Measurements from ENCODE around the gene ST3GAL4.
"Not testable (repeated sequence)": the region's sequence is repeated elsewhere in the genome, so short reads cannot be mapped to it uniquely, and the experiment has no call there.

Gene ST3GAL4

DNA sequence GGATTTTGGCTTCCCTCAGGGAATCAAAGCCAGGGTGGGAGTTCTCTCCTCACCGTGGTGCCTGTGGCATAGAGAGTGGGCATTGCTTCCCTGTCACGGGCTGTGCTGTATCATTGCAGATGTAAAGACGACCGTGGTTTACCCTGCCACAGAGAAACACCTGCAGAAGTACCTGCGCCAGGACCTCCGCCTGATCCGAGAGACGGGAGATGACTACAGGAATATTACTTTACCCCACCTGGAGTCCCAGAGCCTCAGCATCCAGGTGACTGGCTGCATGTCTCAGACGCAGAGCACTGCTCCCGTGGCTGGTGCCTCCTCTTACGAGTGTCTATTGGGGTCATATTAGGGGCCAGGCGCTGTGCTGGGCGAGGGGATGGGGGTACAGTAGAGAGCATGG, 24.2 kb upstream of the ST3GAL4 start:
- DNase-seq: no peak

DNA sequence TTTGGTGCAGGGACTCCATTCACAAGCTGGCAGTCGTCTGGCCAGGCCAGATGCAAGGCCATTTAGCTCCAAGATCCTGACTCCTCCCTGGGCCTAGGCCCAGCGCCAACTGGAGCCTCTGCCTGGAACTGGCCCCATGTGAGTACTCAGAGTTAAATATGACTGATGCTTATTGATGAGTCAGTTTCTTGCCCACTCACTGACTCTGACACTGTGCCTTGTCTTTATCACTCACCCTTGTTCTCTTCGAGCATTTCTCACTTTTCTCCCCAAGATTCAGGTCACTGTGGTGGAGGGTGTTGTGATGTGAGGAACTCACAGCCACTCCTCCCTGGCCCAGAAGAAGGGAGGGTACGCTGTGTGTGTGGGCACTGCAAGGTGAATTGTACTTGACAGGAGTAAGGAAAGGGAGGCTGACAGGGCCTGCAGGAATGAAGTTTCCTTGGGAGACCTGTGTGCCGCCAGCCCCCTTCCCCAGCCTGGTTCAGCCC, 23.2 kb upstream of the ST3GAL4 start:
- DNase-seq: no peak

DNA sequence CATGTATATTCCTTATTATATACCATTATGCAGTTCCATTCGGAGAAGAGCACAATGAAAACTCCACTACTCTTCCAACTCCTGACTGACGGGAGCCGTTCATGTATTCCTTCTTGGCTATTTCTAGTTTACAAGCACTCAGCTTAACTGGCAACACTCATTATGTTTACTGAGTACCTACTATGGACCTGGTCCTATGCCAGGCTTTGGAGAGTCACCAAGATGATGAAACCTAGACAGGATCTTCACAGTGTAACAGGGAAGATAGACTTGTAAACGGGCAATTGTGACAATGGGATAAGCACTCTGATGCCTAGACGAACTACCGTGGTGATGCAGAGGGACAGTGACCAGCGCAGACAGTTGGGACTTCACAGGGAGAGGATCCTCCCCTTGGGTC, 22.3 kb upstream of the ST3GAL4 start:
- no peak for DNase-seq

GRCh38 chr11:126334659-126335462, 20.6 kb upstream of the ST3GAL4 start:
- DNase-seq: no peak

GRCh38 chr11:126335463-126335760, 20.1 kb upstream of the ST3GAL4 start:
- no peak for DNase-seq

DNA sequence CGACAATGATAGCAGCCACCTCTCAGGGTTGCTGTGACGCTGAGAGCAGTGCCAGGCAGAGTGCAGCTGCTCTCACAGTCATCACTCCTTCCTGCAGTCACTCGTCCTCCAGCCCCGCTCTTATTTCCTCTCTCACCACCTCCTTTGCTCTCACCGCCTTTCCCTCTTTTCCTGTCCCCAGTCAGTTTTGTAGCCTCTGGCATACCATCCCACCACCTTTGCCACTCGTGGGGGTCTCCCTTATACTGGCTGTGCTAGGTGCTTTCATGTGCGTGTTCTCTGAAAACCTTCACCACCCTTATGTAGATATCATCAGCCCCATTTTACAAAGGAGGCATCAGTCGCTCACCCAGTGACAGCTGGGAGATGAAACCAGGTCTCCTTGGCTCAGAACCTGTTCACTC, 19.3 kb upstream of the ST3GAL4 start:
- no peak for DNase-seq

DNA sequence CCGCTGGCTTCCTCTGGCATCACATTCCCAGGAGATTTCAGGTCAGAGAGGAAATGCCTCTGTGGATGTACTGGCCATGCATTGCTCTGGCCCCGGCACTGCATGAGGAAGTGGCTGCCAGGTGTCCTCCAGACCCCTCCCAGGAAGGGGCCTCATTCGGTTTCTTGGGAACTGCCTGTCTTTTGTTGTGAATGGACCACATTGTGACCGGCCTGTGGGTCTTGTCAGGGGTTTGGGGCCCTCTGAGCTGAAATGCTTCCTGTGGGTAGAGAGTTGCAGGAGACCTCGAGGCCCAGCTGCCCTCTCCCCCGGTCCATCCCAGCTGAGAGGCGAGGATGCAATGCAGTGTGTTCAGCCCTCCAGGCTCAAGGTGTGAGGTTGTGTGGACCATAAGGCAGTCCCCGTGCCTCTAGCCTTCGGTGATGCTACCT, 18.8 kb upstream of the ST3GAL4 start:
- no peak for DNase-seq

DNA sequence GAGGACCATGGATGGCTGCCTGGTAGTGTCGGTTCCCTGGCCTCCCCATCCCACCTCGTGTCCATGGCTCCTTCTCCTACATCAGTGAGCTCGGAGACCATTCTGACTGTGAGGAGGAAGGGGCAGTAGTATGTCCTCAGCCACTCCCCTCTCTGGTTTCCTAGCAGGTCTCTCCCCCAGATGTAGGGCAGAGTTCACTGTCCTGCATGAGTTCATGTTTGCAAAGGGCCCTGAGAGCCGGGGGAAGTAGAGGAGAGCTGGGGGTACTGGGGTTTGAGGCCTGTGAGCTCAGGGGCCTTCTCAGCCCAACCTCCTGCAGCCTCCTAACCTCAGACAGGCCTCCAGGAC, 18.4 kb upstream of the ST3GAL4 start:
- no peak for DNase-seq

DNA sequence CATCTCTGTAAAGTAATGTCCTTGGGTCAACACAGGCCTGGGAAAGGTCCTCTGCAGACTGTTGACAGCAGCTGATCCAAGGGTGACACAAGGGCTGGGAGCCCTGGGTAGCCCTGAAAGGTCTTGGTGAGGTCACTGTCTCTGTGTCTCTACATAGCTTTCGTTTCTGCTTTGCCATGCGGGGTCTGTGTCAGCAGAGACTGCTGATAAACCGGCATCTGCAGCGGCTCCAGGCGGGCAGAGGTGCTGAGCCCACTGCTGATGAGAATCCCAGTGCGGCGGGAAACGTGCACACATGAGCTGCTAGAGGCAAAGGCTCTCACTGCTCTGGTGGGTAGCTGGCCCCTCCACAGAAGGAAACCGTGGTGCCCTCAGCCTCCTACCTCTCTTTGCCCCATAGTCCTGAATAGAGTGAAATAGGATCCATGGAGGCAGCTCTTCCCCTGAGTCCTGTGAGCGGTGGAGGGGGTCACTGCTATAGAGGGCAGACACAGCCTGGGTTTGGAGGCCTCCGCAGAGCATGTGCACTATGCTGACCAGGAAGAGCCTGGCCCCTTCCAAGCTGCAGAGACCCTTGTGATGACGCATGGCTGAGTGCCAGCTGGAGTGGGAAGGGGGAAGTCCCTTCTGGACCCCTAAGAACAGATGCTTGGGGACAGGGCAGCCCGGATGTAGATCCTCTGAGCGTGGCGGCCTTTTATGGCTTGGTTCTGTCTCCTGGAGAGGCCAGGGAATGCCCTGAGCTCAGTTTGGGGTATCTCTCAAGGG, 17.8 kb upstream of the ST3GAL4 start:
- no peak for DNase-seq

DNA sequence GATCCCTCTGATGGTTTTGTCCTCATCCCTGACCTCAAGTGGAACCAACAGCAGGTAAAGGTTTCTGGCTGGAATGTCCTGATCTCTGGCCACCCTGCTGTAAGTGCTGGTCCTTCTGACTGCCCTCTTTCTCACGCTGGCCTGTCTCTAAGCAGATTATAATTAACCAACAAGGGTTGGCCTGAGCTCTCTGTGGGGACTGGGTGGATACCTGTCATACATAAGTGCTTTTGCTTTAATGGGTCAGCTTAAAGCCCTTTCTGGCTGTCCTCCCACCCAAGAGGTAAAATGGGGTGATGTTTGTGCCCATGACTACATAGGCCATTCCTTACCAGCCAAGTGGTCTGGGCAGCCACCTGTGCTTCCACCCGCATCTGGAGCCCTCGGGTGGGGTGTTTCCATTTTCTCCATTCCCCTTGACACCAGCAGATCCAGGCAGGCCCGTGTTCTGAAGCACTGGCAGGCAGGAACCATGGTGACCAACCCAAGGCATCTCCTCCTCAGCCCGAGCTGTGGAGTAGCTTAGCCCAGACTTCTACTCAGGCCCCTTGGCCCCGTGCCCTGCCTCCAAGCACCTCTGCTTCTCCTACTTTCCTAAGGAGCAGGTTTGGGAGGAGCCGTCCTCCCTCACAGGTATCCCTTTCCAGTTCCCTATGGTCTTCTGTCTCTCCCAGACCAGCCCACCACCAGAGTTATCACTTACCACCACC, 17.0 kb upstream of the ST3GAL4 start:
- no peak for DNase-seq

- no peak for DNase-seq
Observed at GRCh38 chr11:126339073-126339862, 16.2 kb upstream of the ST3GAL4 start.

- DNase-seq: no peak
Observed at GRCh38 chr11:126339863-126340434, 15.5 kb upstream of the ST3GAL4 start.

- no peak for DNase-seq
Observed at GRCh38 chr11:126340960-126341606, 14.4 kb upstream of the ST3GAL4 start.

DNA sequence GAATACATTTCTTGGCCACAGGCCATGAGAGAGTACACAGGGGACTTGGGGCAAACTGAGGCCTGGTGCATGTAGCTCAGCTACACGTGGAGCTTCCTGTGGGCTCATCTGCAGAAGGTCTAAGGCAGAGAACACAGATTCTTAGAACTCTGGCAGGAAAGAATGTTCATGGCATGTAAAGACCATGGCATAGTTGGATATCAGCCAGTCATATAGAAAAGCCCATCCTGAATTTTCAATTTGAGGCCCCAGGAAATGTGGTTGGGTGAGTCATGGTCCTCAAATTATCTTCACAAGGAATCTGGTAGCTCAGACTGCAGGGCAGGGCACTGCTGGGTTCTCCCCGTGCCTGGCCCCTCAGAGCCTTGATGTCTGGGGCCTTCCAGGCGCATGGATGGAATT, 13.7 kb upstream of the ST3GAL4 start:
- no peak for DNase-seq

GRCh38 chr11:126343051-126343450, 12.4 kb upstream of the ST3GAL4 start:
- no peak for DNase-seq

GRCh38 chr11:126344141-126345080, 11.1 kb upstream of the ST3GAL4 start:
- no peak for DNase-seq

GRCh38 chr11:126345283-126345682, 10.2 kb upstream of the ST3GAL4 start:
- DNase-seq: no peak

GRCh38 chr11:126345759-126346585, 9.5 kb upstream of the ST3GAL4 start:
- DNase-seq: no peak

DNA sequence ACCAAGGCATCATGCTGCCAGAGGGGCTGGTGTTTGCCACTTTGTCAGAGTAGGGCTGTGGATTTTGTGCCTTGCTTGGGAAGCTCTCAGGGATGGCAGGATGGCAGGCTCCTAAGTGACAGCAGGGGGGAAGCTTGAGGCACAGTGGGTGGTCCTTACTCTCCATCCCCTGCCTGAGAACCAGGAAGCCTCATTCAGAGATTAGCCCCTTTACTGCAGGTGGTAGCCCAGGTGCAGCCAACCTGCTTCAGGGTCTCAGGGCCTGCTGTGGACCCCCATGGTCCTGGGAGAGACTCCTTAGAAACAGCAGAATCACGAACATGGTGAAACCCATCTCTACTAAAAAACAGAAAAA, 8.9 kb upstream of the ST3GAL4 start:
- no peak for DNase-seq

DNA sequence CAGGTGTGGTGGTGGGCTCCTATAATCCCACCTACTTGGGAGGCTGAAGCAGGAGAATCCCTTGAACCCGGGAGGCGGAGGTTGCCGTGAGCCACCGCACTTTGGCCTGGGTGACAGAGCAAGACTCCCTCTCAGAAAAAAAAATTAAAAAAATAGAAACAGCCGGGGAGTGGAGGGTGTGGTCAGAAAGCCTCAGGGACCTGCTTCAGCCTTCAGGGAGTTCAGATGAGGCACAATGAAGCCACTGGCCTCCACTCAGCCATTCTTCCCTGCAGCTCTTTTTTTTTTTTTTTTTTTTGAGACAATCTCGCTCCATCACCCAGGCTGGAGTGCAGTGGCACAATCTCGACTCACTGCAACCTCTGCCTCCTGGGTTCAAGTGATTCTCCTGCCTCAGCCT, 8.5 kb upstream of the ST3GAL4 start:
- DNase-seq: not testable (repeated sequence)
